IMR-90 (cell line): ENCODE data around the gene HNRNPR. TPM values are rescaled to one million over a fixed set of nuclear protein-coding genes. Genes with fewer than 3 reads are reported as not detected.

Source experiments
- ATAC-seq: fragments of 200-7000 bp; cut with Tn5 transposase; 2 replicates; pipeline ENCODE4 v1.9.1; 2020; ENCODE audit warnings: low read depth, mild to moderate bottlenecking, moderate library complexity
- BruUV-seq: library from RNA; stranded (reverse); fragments of 400-500 nt; replicated peaks from 2 replicates; lab custom pipeline; 2021; lab: Mats Ljungman, UMichigan
- CTCF ChIA-PET: fragments of 300-600 bp; formaldehyde crosslinking; extraction: SDS; loops from one replicate; lab custom pipeline; 2021; ENCODE audit warnings: antibody characterized with exemption; lab: Yijun Ruan, JAX
- POLR2A ChIA-PET: fragments of 300-600 bp; sonication (Branson Sonifier 250); formaldehyde crosslinking; loops from one replicate; lab custom pipeline; 2022; ENCODE audit warnings: antibody characterized with exemption; ENCODE audit not compliant: unreplicated experiment; lab: Charles Lee
- DNase-seq: peaks from one replicate; pipeline ENCODE4 v3.0.0; 2013
- H2AFZ ChIP-seq: replicated peaks from 2 replicates; pipeline ENCODE3; 2013; ENCODE audit warnings: low read length, mild to moderate bottlenecking; ENCODE audit not compliant: poor library complexity
- H2AK5ac ChIP-seq: 2 replicates; pipeline ENCODE4 v1.6.1; 2013; ENCODE audit warnings: low read depth, low read length, inconsistent platforms
- H2AK9ac ChIP-seq: replicated peaks from 2 replicates; pipeline ENCODE3; 2013; ENCODE audit warnings: mild to moderate bottlenecking, low read depth, low read length, moderate library complexity; ENCODE audit not compliant: poor library complexity
- H2BK120ac ChIP-seq: 2 replicates; pipeline ENCODE4 v1.6.1; 2013; ENCODE audit warnings: low read depth, low read length, inconsistent platforms
- H2BK15ac ChIP-seq: 3 replicates; pipeline ENCODE4 v1.6.1; 2013; ENCODE audit warnings: low read depth, low read length, inconsistent platforms
- H2BK20ac ChIP-seq: 2 replicates; pipeline ENCODE4 v1.6.1; 2013; ENCODE audit warnings: low read depth, mild to moderate bottlenecking, inconsistent platforms, low read length, moderate library complexity
- H2BK5ac ChIP-seq: 2 replicates; pipeline ENCODE4 v1.6.1; 2013; ENCODE audit warnings: mild to moderate bottlenecking, low read depth, low read length, inconsistent platforms; ENCODE audit not compliant: poor library complexity, severe bottlenecking
- H3K14ac ChIP-seq: replicated peaks from 2 replicates; pipeline ENCODE4 v1.6.1; 2013; ENCODE audit warnings: low read depth, low read length, inconsistent platforms
- H3K18ac ChIP-seq: 2 replicates; pipeline ENCODE4 v1.6.1; 2013; ENCODE audit warnings: low read depth, low read length, control low read depth
- H3K23ac ChIP-seq: 2 replicates; pipeline ENCODE4 v1.6.1; 2013; ENCODE audit warnings: low read depth, low read length, inconsistent platforms
- H3K27ac ChIP-seq: 2 replicates; pipeline ENCODE4 v1.5.1; 2013; ENCODE audit warnings: mild to moderate bottlenecking, control low read depth, low read length; ENCODE audit not compliant: insufficient read depth
- H3K27me3 ChIP-seq: 2 replicates; pipeline ENCODE4 v1.6.1; 2013; ENCODE audit warnings: low read length; ENCODE audit not compliant: control insufficient read depth, insufficient read depth
- H3K36me3 ChIP-seq: 2 replicates; pipeline ENCODE4 v1.6.1; 2013; ENCODE audit warnings: low read length, mixed read lengths; ENCODE audit not compliant: control insufficient read depth, insufficient read depth
- H3K4ac ChIP-seq: 2 replicates; pipeline ENCODE4 v1.6.1; 2013; ENCODE audit warnings: low read depth, low read length, inconsistent platforms
- H3K4me1 ChIP-seq: 2 replicates; pipeline ENCODE4 v1.6.1; 2013; ENCODE audit warnings: low read length, mixed read lengths; ENCODE audit not compliant: control insufficient read depth, insufficient read depth
- H3K4me2 ChIP-seq: 2 replicates; pipeline ENCODE4 v1.6.1; 2013; ENCODE audit warnings: low read depth, mild to moderate bottlenecking, control low read depth, low read length, moderate library complexity
- H3K4me3 ChIP-seq: 2 replicates; pipeline ENCODE4 v1.5.1; 2013; ENCODE audit warnings: low read depth, mild to moderate bottlenecking, control low read depth, low read length, moderate library complexity; ENCODE audit not compliant: insufficient read depth
- H3K56ac ChIP-seq: 2 replicates; pipeline ENCODE4 v1.6.1; 2013; ENCODE audit warnings: low read length, inconsistent platforms; ENCODE audit not compliant: insufficient read depth; ENCODE audit errors: extremely low read depth
- H3K79me1 ChIP-seq, 2 experiments: 2 replicates each; pipeline ENCODE4 v1.6.1; 2013; ENCODE audit warnings: low read length in 2 of 2, inconsistent platforms in 1 of 2, low read depth in 1 of 2
- H3K9ac ChIP-seq: 2 replicates; pipeline ENCODE4 v1.6.1; 2013; ENCODE audit warnings: low read depth, low read length, control low read depth
- H3K9me1 ChIP-seq: 2 replicates; pipeline ENCODE4 v1.6.1; 2013; ENCODE audit warnings: low read length, inconsistent platforms; ENCODE audit not compliant: insufficient read depth
- H3K9me3 ChIP-seq: 2 replicates; pipeline ENCODE4 v1.6.1; 2013; ENCODE audit warnings: low read length; ENCODE audit not compliant: control insufficient read depth, insufficient read depth
- H4K20me1 ChIP-seq: 2 replicates; pipeline ENCODE4 v1.6.1; 2013; ENCODE audit warnings: low read length, inconsistent platforms; ENCODE audit not compliant: insufficient read depth
- H4K5ac ChIP-seq: 2 replicates; pipeline ENCODE4 v1.6.1; 2013; ENCODE audit warnings: mild to moderate bottlenecking, low read depth, low read length, control low read depth
- H4K8ac ChIP-seq, 2 experiments: 2 replicates each; pipeline ENCODE4 v1.6.1; 2013; ENCODE audit warnings: low read depth in 2 of 2, low read length in 2 of 2, control low read depth in 1 of 2, inconsistent platforms in 1 of 2
- H4K91ac ChIP-seq: 2 replicates; pipeline ENCODE4 v1.6.1; 2013; ENCODE audit warnings: low read depth, low read length, inconsistent platforms; ENCODE audit not compliant: insufficient read depth
- BHLHE40 ChIP-seq: fragments of 150-350 bp; IDR thresholded peaks from 2 replicates; pipeline ENCODE4 v1.6.1; 2016; ENCODE audit warnings: mild to moderate bottlenecking, low read depth, low read length
- FOS ChIP-seq: fragments of 150-350 bp; IDR thresholded peaks from 2 replicates; pipeline ENCODE4 v1.6.1; 2016; ENCODE audit warnings: low read depth, low read length
- POLR2A ChIP-seq: IDR thresholded peaks from 2 replicates; pipeline ENCODE4 v1.6.1; 2012; ENCODE audit warnings: mild to moderate bottlenecking, low read depth, low read length
- WGBS, 2 experiments: methylation state at CpG; one replicate each; pipeline versions ENCODE4 v1.1.5 to v1.1.7; 2013; ENCODE audit warnings: missing lambda C conversion rate in 2 of 2; ENCODE audit not compliant: insufficient read length in 1 of 2; ENCODE audit errors: extremely low coverage in 2 of 2; 5-methylcytosine and 5-hydroxymethylcytosine counted together
- dilution Hi-C: fragments of 300-500 bp; cut with HindIII; formaldehyde crosslinking; loops from one replicate; pipeline ENCODE4 v1.14.3; 2018; ENCODE audit warnings: low sequenced_read_pairs; ENCODE audit not compliant: unreplicated experiment
- in situ Hi-C: fragments of 300-500 bp; cut with MboI; formaldehyde crosslinking; loops from 3 replicates; pipeline ENCODE4 v1.14.3; 2019; ENCODE audit warnings: low sequenced_read_pairs, inconsistent platforms, mixed read lengths
- intact Hi-C: fragments of 100-400 bp; cut with micrococcal nuclease; formaldehyde crosslinking; loops from 2 replicates; pipeline ENCODE4 v1.10.0; 2022
- polyA plus RNA-seq, 3 experiments: library from polyadenylated mRNA; depleted of rRNA; stranded (reverse); fragments of >200 nt; gene quantifications; 2 replicates each; pipeline ENCODE4 v1.2.3, GENCODE V29; 2012; ENCODE audit warnings: low replicate concordance in 1 of 3
- total RNA-seq: library from RNA; depleted of rRNA; stranded (reverse); fragments of >200 nt; gene quantifications from 2 replicates; pipeline ENCODE4 v1.2.3, GENCODE V29; 2012
- TF ChIP-seq, protein P1 (sequence below): fragments of 150-350 bp; IDR thresholded peaks from 2 replicates; pipeline ENCODE4 v1.6.1; 2017; ENCODE audit warnings: mild to moderate bottlenecking, antibody characterized with exemption, low read length, low read depth

The HNRNPR gene
- total and polyA plus RNA-seq, 2 of the 4 experiments (the other 2 are of a cell fraction): 99.7 to 111 TPM

DNA sequence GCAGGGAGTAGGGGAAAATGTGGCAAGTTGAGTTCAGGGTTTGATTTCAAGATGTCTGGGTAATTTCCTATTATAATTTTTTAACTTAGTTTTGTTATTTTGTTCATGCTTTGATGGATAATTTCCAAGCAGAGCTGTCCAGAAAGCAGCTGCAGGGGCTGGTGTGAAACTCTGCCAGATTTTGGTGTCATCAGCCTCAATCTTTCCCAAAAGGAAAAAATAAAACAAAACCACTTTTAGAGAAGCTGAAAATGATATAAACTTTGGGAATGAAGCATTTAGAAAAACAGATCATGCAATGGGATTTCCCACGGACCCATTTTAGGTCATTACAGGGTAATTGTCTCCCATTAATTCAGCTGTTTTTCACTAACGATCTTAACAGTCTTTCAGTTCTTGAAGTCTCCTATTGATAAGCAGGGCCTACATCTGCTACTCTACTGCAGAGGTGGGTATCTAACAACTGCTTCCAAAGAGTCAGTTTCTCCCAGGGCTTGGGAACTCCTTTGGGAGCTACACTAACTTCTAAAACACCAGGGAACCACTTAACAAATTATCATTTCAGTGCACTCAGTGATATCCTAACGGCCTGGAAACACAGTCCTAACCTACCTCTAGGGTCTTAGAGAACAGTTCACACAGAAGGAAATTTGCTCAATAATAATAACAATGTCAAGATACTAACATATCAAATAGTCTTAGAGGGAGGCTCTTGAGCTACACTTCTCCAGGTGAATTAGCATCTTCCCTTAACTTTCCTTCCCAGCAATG is 13.2 kb upstream of the HNRNPR start (continued):
- no peak for TF ChIP-seq FOS
- no peak for TF ChIP-seq POLR2A

DNA sequence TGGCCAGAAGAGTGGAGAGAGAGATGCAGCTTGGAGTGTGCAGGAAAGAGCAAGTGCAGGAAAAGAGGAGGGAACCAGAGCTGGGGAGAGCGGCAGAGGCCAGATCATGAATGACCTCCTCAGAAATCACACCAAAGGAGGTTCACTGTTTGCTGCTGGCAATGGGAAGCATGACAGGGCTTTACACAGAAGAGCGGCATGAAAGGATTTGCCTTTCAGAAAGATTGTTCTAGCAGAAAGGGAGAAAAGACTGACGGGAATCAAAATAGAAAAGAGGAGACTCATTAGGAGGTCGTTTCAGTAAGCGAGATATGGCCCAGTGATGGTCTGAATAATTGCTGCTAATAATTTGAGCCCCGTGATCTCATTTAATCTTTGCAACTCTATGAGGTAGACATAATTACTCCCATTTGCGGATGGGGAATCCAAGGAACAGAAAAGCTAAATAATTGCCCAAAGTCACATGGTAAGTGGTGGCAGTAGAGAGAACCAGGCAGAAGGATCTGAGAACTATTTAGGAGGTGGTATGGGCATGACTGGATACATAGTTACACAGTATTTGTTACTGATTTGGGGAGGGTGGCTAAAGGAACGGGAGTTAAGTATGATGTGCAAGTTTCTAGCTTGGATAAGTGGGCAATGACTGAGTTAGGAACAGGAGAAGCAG is 12.5 kb upstream of the HNRNPR start:
- BruUV-seq: no TSS peak
- no peak for ATAC-seq
- no peak overlapping the region for H3K4ac ChIP-seq
- H3K9ac ChIP-seq: no peak overlapping the region
- no peak overlapping the region for H3K56ac ChIP-seq
- peaks cover 23% of the 10 kb centered on the region for H3K9me3 ChIP-seq
- no peak overlapping the region for H4K8ac ChIP-seq
- no peak overlapping the region for H3K27ac ChIP-seq
- no peaks in the 10 kb centered on the region for H4K20me1 ChIP-seq
- H3K27me3 ChIP-seq: no peaks in the 10 kb centered on the region
- no peak overlapping the region for H2BK20ac ChIP-seq
- no peak for DNase-seq
- no peak overlapping the region for H2BK120ac ChIP-seq
- H3K4me3 ChIP-seq: no peak overlapping the region
- dilution Hi-C loops: no loop called here
- H3K4me2 ChIP-seq: no peak overlapping the region
- ChIA-PET CTCF (no interaction called here), POLR2A (no interaction called here)
- H2AK5ac ChIP-seq: no peak overlapping the region
- no peak overlapping the region for H2AFZ ChIP-seq
- H3K23ac ChIP-seq: no peak overlapping the region
- no peaks in the 10 kb centered on the region for H3K9me1 ChIP-seq
- no peak overlapping the region for H3K18ac ChIP-seq
- H2AK9ac ChIP-seq: no peak overlapping the region
- WGBS, 2 experiments: 83% methylated on average over 1 of the region's 8 CpGs; no CpG with 5 or more reads in 1 of the 2 experiments
- TF ChIP-seq FOS (no peak), BHLHE40 (no peak)
- TF ChIP-seq, protein P1, sequence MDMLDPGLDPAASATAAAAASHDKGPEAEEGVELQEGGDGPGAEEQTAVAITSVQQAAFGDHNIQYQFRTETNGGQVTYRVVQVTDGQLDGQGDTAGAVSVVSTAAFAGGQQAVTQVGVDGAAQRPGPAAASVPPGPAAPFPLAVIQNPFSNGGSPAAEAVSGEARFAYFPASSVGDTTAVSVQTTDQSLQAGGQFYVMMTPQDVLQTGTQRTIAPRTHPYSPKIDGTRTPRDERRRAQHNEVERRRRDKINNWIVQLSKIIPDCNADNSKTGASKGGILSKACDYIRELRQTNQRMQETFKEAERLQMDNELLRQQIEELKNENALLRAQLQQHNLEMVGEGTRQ: no peak
- intact Hi-C loops: no loop called here
- H4K5ac ChIP-seq: no peak overlapping the region
- H2BK5ac ChIP-seq: no peak overlapping the region
- H3K4me1 ChIP-seq: no peaks in the 10 kb centered on the region
- in situ Hi-C loops: no loop called here
- peaks cover 13% of the 10 kb centered on the region for H3K36me3 ChIP-seq
- H3K79me1 ChIP-seq: peaks cover 12 to 17% of the 10 kb centered on the region in 2 experiments
- no peak overlapping the region for H3K14ac ChIP-seq
- H4K91ac ChIP-seq: no peak overlapping the region
- H2BK15ac ChIP-seq: no peak overlapping the region
